Caco-2 (cell line): ENCODE measurements around the gene PLXNA4. TPM values are rescaled to one million over a fixed set of nuclear protein-coding genes. Genes with fewer than 3 reads are reported as not detected.

Experiments
- BruUV-seq: library from RNA; stranded (reverse); fragments of 400-500 nt; replicated peaks from 2 replicates; lab custom pipeline; 2021; lab: Mats Ljungman, UMichigan
- CTCF ChIA-PET: fragments of 300-600 bp; sonication (Branson Sonifier 250); formaldehyde crosslinking; loops from one replicate; lab custom pipeline; 2022; ENCODE audit warnings: antibody characterized with exemption; lab: Charles Lee
- POLR2A ChIA-PET: fragments of 300-600 bp; sonication (Branson Sonifier 250); formaldehyde crosslinking; loops from one replicate; lab custom pipeline; 2022; ENCODE audit warnings: antibody characterized with exemption; lab: Charles Lee
- DNase-seq, 2 experiments: peaks; one replicate each; pipeline versions ENCODE4 v3.0.0 to v3.0.0-alpha.2; 2020 to 2022
- H3K27me3 ChIP-seq: replicated peaks from 2 replicates; pipeline ENCODE4 v1.6.0; 2011; ENCODE audit warnings: low read length; ENCODE audit not compliant: control insufficient read depth, insufficient read depth
- H3K36me3 ChIP-seq: 2 replicates; pipeline ENCODE4 v1.5.1; 2011; ENCODE audit warnings: low read length; ENCODE audit not compliant: control insufficient read depth, insufficient read depth
- H3K4me1 ChIP-seq: fragments of 250-450 bp; sonication (Bioruptor Pico); 2 replicates; pipeline ENCODE4 v1.5.1; 2020; ENCODE audit warnings: mild to moderate bottlenecking
- H3K4me3 ChIP-seq: 2 replicates; pipeline ENCODE4 v1.5.1; 2011; ENCODE audit warnings: low read depth, mild to moderate bottlenecking, control low read depth, low read length
- H3K9me3 ChIP-seq: fragments of 250-450 bp; sonication (Bioruptor Pico); 2 replicates; pipeline ENCODE4 v1.5.1; 2020; ENCODE audit warnings: mild to moderate bottlenecking, moderate library complexity
- H3K27ac Mint-ChIP-seq: one replicate; pipeline ENCODE4 v1.8.0; 2022; ENCODE audit warnings: mixed read lengths; ENCODE audit not compliant: unreplicated experiment
- H3K27me3 Mint-ChIP-seq: one replicate; pipeline ENCODE4 v1.8.0; 2022; ENCODE audit warnings: mixed read lengths; ENCODE audit not compliant: insufficient read depth, unreplicated experiment
- H3K36me3 Mint-ChIP-seq: one replicate; pipeline ENCODE4 v1.8.0; 2022; ENCODE audit warnings: mild to moderate bottlenecking, mixed read lengths; ENCODE audit not compliant: insufficient read depth, unreplicated experiment
- H3K4me1 Mint-ChIP-seq: one replicate; pipeline ENCODE4 v1.8.0; 2022; ENCODE audit warnings: low read depth, mixed read lengths; ENCODE audit not compliant: unreplicated experiment
- H3K4me3 Mint-ChIP-seq: one replicate; pipeline ENCODE4 v1.8.0; 2022; ENCODE audit warnings: mild to moderate bottlenecking, moderate library complexity, mixed read lengths; ENCODE audit not compliant: unreplicated experiment
- H3K9me3 Mint-ChIP-seq: one replicate; pipeline ENCODE4 v1.8.0; 2022; ENCODE audit warnings: mixed read lengths; ENCODE audit not compliant: unreplicated experiment
- CTCF ChIP-seq, 2 experiments: fragments of 200-600 bp in 1 of 2; IDR thresholded peaks; 1 replicate in 1 of 2; 2 replicates in 1 of 2; pipeline versions ENCODE4 v1.5.1 to v1.8.0; 2011 to 2022; ENCODE audit warnings: antibody characterized with exemption in 1 of 2, control low read depth in 1 of 2, inconsistent platforms in 1 of 2, low read depth in 1 of 2, low read length in 1 of 2, mild to moderate bottlenecking in 1 of 2, moderate library complexity in 1 of 2; ENCODE audit not compliant: insufficient read depth in 1 of 2, severe bottlenecking in 1 of 2, unreplicated experiment in 1 of 2
- intact Hi-C: fragments of 100-400 bp; cut with micrococcal nuclease; formaldehyde crosslinking; loops from one replicate; pipeline ENCODE4 v1.10.0; 2022; ENCODE audit not compliant: unreplicated experiment
- total RNA-seq: library from RNA; stranded (reverse); gene quantifications from 2 replicates; pipeline ENCODE4 v1.2.3, GENCODE V29; 2022

The PLXNA4 gene
- total RNA-seq, 1 experiment from 2014 or later = 0.43 TPM

- POLR2A ChIA-PET = no interaction called here
- H3K27me3 ChIP-seq = no peaks in the 10 kb centered on the region
- Mint-ChIP-seq H3K36me3 (no peaks in the 10 kb centered on the region), H3K27me3 (peaks cover 5% of the 10 kb centered on the region), H3K27ac (no peak overlapping the region), H3K9me3 (no peaks in the 10 kb centered on the region), H3K4me1 (no peaks in the 10 kb centered on the region), H3K4me3 (no peak overlapping the region)
- intact Hi-C loops = no loop called here
- no TSS peak for BruUV-seq
- CTCF ChIA-PET = no interaction called here
- no peaks in the 10 kb centered on the region for H3K9me3 ChIP-seq
- DNase-seq = no peak
- no peaks in the 10 kb centered on the region for H3K4me1 ChIP-seq
- TF ChIP-seq CTCF (IDR thresholded peaks at IDR 0.05; ENCODE audit: insufficient read depth in 1 of 2, low read depth in 1 of 2, low read length in 1 of 2, severe bottlenecking in 1 of 2, unreplicated experiment in 1 of 2) = no peak
- no peak overlapping the region for H3K4me3 ChIP-seq
- no peaks in the 10 kb centered on the region for H3K36me3 ChIP-seq
These were observed 336.8 kb downstream of the PLXNA4 start for GRCh38 chr7:132239422-132239994.

- CTCF ChIA-PET = no interaction called here
- no peaks in the 10 kb centered on the region for H3K27me3 ChIP-seq
- no peaks in the 10 kb centered on the region for H3K4me1 Mint-ChIP-seq
These were observed 341.6 kb downstream of the PLXNA4 start for GRCh38 chr7:132234711-132235110.

GRCh38 chr7:132232406-132232805 is 343.9 kb downstream of the PLXNA4 start:
- H3K27me3 ChIP-seq = no peaks in the 10 kb centered on the region
- POLR2A ChIA-PET = interaction anchor here (0.6 kb wide), 1 partner anchor 9 kb away, joined by 3 read pairs; no protein-coding TSS in a partner anchor

More at GRCh38 chr7:132234711-132235110, 341.6 kb downstream of the PLXNA4 start:
- no peak for DNase-seq
- BruUV-seq = no TSS peak
- no peak for TF ChIP-seq CTCF (IDR thresholded peaks at IDR 0.05; ENCODE audit: insufficient read depth in 1 of 2, low read depth in 1 of 2, low read length in 1 of 2, severe bottlenecking in 1 of 2, unreplicated experiment in 1 of 2)
- Mint-ChIP-seq H3K4me3 (no peak overlapping the region), H3K27me3 (peaks cover 5% of the 10 kb centered on the region), H3K9me3 (no peaks in the 10 kb centered on the region), H3K27ac (no peak overlapping the region), H3K36me3 (no peaks in the 10 kb centered on the region)
- H3K9me3 ChIP-seq = no peaks in the 10 kb centered on the region
- intact Hi-C loops = no loop called here
- no peaks in the 10 kb centered on the region for H3K36me3 ChIP-seq
- H3K4me1 ChIP-seq = peaks cover 4% of the 10 kb centered on the region; the same call in 1 of the 2 replicates
- no peak overlapping the region for H3K4me3 ChIP-seq
- POLR2A ChIA-PET = no interaction called here

More at GRCh38 chr7:132232406-132232805, 343.9 kb downstream of the PLXNA4 start:
- H3K4me1 Mint-ChIP-seq = no peaks in the 10 kb centered on the region
- H3K9me3 Mint-ChIP-seq = no peaks in the 10 kb centered on the region
- no peak overlapping the region for H3K27ac Mint-ChIP-seq
- TF ChIP-seq CTCF (IDR thresholded peaks at IDR 0.05; ENCODE audit: insufficient read depth in 1 of 2, low read depth in 1 of 2, low read length in 1 of 2, severe bottlenecking in 1 of 2, unreplicated experiment in 1 of 2) = no peak
- Histone ChIP-seq H3K9me3 (no peaks in the 10 kb centered on the region), H3K36me3 (no peaks in the 10 kb centered on the region), H3K4me1 (peaks cover 4% of the 10 kb centered on the region; the same call in 1 of the 2 replicates), H3K4me3 (no peak overlapping the region)
- intact Hi-C loops = no loop called here
- CTCF ChIA-PET = no interaction called here
- H3K4me3 Mint-ChIP-seq = no peak overlapping the region
- H3K27me3 Mint-ChIP-seq = peaks cover 18% of the 10 kb centered on the region
- H3K36me3 Mint-ChIP-seq = no peaks in the 10 kb centered on the region
- no TSS peak for BruUV-seq
- DNase-seq = no peak
